Measurements from ENCODE around the gene CMIP. TPM values are rescaled to one million over a fixed set of nuclear protein-coding genes. Genes with fewer than 3 reads are reported as not detected.

The CMIP gene
- total RNA-seq, 1 experiment from 2014 or later: 10.7 TPM

DNA sequence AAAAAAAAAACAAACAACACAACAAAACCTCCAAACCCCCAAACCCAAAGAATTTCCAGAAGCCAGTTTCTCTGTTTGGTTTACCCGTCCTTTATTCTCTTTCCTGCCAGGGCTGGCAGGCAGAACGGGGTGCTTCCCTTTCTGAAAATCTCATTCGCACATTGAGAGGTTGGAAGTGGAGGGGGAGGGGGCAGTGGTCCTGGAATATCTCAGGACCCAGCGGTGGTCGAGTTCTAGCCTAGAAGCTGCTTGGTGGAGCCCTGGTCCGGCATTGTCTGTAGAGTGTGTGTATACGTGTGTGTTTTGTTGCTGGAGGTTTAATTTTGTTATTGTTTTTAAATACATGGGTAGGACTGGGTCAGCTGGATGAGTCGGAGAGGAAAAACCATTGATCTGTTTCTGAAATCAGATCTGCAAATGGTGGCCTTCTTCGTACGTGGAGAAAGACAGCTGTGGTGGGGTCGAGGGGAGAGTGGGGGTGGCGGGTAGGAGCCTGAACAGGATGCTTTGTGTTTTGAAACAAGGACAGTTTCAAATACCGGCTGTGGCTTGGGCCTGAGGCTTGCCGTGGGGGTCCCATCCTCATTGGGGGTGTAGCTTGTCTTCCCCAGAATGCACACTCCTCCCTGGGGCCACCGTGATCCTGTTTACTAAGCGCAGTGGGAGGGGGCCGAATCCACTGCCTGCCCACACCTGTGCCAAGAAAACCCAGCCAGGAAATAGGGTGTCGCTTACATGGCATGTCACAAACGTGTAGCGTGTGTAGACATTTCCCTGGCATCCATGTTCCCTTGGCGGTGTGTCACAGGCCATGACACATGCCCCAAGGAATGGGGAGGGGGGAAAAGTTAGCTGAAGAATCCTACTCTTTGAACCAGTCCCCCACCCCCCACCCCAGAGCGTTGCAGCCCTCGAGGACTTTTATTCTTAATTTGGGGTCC, 1.6 kb downstream of the CMIP start:
- H3K4me3 ChIP-seq: peak overlapping the region; percentile 74
- H3K27ac ChIP-seq: no peak overlapping the region
- DNase-seq (ENCODE audit: low read depth in 1 of 2, low spot score in 2 of 2): no peak
- H3K36me3 ChIP-seq: no peaks in the 10 kb centered on the region; the same call in 1 of the 2 replicates
- H3K9me3 ChIP-seq (replicated peaks): no peaks in the 10 kb centered on the region
- no peaks in the 10 kb centered on the region for H3K27me3 ChIP-seq (replicated peaks)
- H3K4me1 ChIP-seq (replicated peaks): peaks cover 14% of the 10 kb centered on the region

GRCh38 chr16:81446907-81447268, 2.3 kb downstream of the CMIP start:
- no peaks in the 10 kb centered on the region; the same call in 1 of the 2 replicates for H3K36me3 ChIP-seq
- H3K27ac ChIP-seq: no peak overlapping the region
- no peaks in the 10 kb centered on the region for H3K27me3 ChIP-seq (replicated peaks)
- no peaks in the 10 kb centered on the region for H3K9me3 ChIP-seq (replicated peaks)
- peak overlapping the region; percentile 74; the same call in 1 of the 2 replicates for H3K4me3 ChIP-seq
- H3K4me1 ChIP-seq (replicated peaks): peaks cover 14% of the 10 kb centered on the region
- DNase-seq (ENCODE audit: low read depth in 1 of 2, low spot score in 2 of 2): no peak

DNA sequence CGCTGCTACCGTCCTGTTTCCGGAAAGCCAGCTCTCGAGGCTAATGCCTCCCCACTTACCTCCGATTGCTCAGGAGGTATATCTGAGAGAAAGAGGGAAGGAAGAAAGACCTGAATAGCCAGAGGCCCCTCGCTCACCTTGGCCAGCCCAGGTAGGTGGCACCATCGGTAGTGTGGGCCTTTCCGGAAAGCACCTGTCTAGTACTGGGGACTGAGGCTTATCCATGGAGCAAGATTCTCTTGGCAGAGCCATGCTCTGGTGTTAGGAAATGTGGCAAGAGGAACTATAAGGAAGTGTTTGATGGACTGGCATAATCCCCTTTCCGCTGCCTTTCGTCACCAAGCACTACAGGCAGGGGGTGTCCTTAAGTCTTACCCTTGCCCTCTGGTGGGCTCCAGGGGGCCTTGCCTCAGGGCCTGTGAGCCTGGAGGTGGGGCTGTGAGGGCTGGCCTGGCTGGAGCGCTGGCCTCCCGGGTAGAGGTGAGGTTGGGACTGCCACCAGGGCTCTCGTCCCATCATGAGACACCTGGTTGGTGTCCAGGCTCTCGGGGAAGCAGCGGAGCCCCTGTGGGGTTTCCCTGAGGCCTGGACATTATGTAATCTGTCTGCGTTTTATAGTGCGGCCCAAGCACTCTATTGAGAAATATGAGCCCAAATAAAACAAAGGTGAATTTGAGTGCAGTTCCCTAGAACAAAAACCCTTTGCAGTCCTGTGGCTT, 2.9 kb downstream of the CMIP start:
- Histone ChIP-seq H3K27ac (no peak overlapping the region), H3K27me3 (replicated peaks) (no peaks in the 10 kb centered on the region), H3K36me3 (no peaks in the 10 kb centered on the region; the same call in 1 of the 2 replicates), H3K4me1 (replicated peaks) (peaks cover 14% of the 10 kb centered on the region), H3K9me3 (replicated peaks) (no peaks in the 10 kb centered on the region), H3K4me3 (no peak overlapping the region)
- DNase-seq (ENCODE audit: low read depth in 1 of 2, low spot score in 2 of 2): no peak

GRCh38 chr16:81448154-81449131, 3.8 kb downstream of the CMIP start:
- H3K4me3 ChIP-seq: no peak overlapping the region
- H3K4me1 ChIP-seq (replicated peaks): peaks cover 14% of the 10 kb centered on the region
- no peaks in the 10 kb centered on the region; the same call in 1 of the 2 replicates for H3K36me3 ChIP-seq
- no peaks in the 10 kb centered on the region for H3K27me3 ChIP-seq (replicated peaks)
- no peaks in the 10 kb centered on the region for H3K9me3 ChIP-seq (replicated peaks)
- DNase-seq (ENCODE audit: low read depth in 1 of 2, low spot score in 2 of 2): no peak
- no peak overlapping the region for H3K27ac ChIP-seq

- DNase-seq (ENCODE audit: low read depth in 1 of 2, low spot score in 2 of 2): no peak
- Histone ChIP-seq H3K27ac (no peak overlapping the region), H3K4me1 (replicated peaks) (peaks cover 10% of the 10 kb centered on the region), H3K4me3 (no peak overlapping the region), H3K27me3 (replicated peaks) (no peaks in the 10 kb centered on the region), H3K9me3 (replicated peaks) (no peaks in the 10 kb centered on the region), H3K36me3 (no peaks in the 10 kb centered on the region; the same call in 1 of the 2 replicates)
These were observed 4.6 kb downstream of the CMIP start for GRCh38 chr16:81449241-81449640.

DNA sequence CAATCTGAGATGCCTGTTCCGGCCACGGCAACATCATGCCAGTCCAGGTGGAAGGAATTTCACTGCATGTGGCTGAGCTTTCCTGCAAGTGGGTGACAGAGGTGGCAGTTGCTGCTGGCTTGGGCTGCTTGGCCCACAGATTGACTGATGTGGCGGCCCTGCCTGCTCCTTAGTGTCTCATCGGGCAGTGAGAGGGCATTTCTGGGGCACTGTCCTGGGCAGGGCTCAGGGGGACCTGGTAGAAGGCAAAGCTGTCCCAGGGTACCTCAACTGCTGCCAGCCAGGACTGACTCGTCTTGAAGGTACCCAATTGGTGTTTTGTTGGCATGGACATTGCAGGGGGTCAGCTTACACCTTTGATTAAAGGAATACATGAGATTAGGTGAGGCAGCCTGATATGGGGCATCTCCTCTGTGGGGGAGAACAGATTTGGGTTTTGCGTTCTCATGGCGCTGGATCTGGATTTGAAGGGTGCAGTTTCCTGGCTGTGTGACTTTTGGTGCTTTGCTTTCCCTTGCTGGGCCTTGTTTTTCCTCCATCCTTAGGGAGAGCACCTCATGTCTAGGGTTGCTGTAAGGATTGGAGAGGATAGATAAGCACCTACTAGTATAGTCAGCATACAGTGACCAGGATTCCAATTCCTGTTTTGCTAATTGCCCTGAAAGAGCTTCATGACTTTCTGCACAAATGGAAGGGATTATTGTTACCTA, 5.4 kb downstream of the CMIP start:
- Histone ChIP-seq H3K9me3 (replicated peaks) (no peaks in the 10 kb centered on the region), H3K27ac (no peak overlapping the region), H3K4me3 (no peak overlapping the region), H3K36me3 (no peaks in the 10 kb centered on the region; the same call in 1 of the 2 replicates), H3K4me1 (replicated peaks) (peaks cover 10% of the 10 kb centered on the region), H3K27me3 (replicated peaks) (no peaks in the 10 kb centered on the region)
- DNase-seq (ENCODE audit: low read depth in 1 of 2, low spot score in 2 of 2): no peak

GRCh38 chr16:81450783-81451491, 6.3 kb downstream of the CMIP start:
- H3K4me3 ChIP-seq: no peak overlapping the region

GRCh38 chr16:81451753-81452680, 7.4 kb downstream of the CMIP start:
- H3K9me3 ChIP-seq (replicated peaks): no peaks in the 10 kb centered on the region
- no peaks in the 10 kb centered on the region for H3K27me3 ChIP-seq (replicated peaks)
- H3K4me3 ChIP-seq: no peak overlapping the region
- DNase-seq (ENCODE audit: low read depth in 1 of 2, low spot score in 2 of 2): no peak
- 0 out of 2 replicates have a peak, but pooled peaks cover under 1% of the 10 kb centered on the region for H3K4me1 ChIP-seq (replicated peaks)
- no peak overlapping the region for H3K27ac ChIP-seq
- peaks cover 5% of the 10 kb centered on the region for H3K36me3 ChIP-seq

More at GRCh38 chr16:81450783-81451491, 6.3 kb downstream of the CMIP start:
- Histone ChIP-seq H3K4me1 (replicated peaks) (peaks cover 9% of the 10 kb centered on the region), H3K27me3 (replicated peaks) (no peaks in the 10 kb centered on the region), H3K9me3 (replicated peaks) (no peaks in the 10 kb centered on the region), H3K27ac (no peak overlapping the region), H3K36me3 (no peaks in the 10 kb centered on the region; the same call in 1 of the 2 replicates)
- no peak for DNase-seq (ENCODE audit: low read depth in 1 of 2, low spot score in 2 of 2)

- Histone ChIP-seq H3K27ac (no peak overlapping the region), H3K4me3 (no peak overlapping the region), H3K27me3 (replicated peaks) (no peaks in the 10 kb centered on the region), H3K36me3 (peaks cover 11% of the 10 kb centered on the region), H3K9me3 (replicated peaks) (no peaks in the 10 kb centered on the region), H3K4me1 (replicated peaks) (peaks cover 12% of the 10 kb centered on the region)
- no peak for DNase-seq (ENCODE audit: low read depth in 1 of 2, low spot score in 2 of 2)
These were observed 8.6 kb downstream of the CMIP start for GRCh38 chr16:81453091-81453728.

DNA sequence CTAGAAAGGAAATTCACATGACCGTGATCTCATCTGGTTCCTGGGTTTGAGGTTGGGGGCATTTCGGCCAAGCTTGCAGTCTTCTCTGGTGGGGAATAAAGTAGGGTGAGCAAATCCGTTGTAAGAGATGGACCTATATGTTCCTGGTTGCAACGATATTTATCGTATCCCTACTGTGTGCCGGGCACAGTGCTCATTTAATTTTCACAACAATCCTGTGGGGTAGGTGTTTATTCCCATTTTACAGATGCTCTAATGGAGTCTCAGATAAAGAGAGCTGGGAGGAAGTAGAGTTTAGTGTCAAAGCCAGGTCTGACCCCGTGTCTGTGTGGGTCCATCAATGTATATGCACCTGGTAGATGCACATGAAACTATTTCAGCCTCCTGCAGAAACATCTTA, 9.4 kb downstream of the CMIP start:
- Histone ChIP-seq H3K4me3 (no peak overlapping the region), H3K36me3 (peaks cover 16% of the 10 kb centered on the region), H3K4me1 (replicated peaks) (peaks cover 18% of the 10 kb centered on the region), H3K9me3 (replicated peaks) (no peaks in the 10 kb centered on the region), H3K27me3 (replicated peaks) (no peaks in the 10 kb centered on the region), H3K27ac (no peak overlapping the region)
- no peak for DNase-seq (ENCODE audit: low read depth in 1 of 2, low spot score in 2 of 2)

- no peaks in the 10 kb centered on the region for H3K27me3 ChIP-seq (replicated peaks)
- peaks cover 18% of the 10 kb centered on the region for H3K36me3 ChIP-seq
- H3K27ac ChIP-seq: no peak overlapping the region
- no peak overlapping the region for H3K4me3 ChIP-seq
- no peak for DNase-seq (ENCODE audit: low read depth in 1 of 2, low spot score in 2 of 2)
- peaks cover 26% of the 10 kb centered on the region for H3K4me1 ChIP-seq (replicated peaks)
- H3K9me3 ChIP-seq (replicated peaks): no peaks in the 10 kb centered on the region
These were observed 10.4 kb downstream of the CMIP start for GRCh38 chr16:81455006-81455405.
